Body of pancreas (tissue), 4 donors: ENCODE measurements around the gene SLC35A3. TPM values are rescaled to one million over a fixed set of nuclear protein-coding genes. Genes with fewer than 3 reads are reported as not detected.
"Not testable (repeated sequence)": the region's sequence is repeated elsewhere in the genome, so short reads cannot be mapped to it uniquely, and the experiment has no call there.

Experiments used
- ATAC-seq: fragments of 150-250 bp; one replicate; pipeline ENCODE4 v1.9.1; 2016
- DNase-seq, 4 donors: peaks; one replicate each; pipeline ENCODE4 v3.0.0-alpha.2; 2019
- H3K27ac ChIP-seq, 4 donors: fragments of 200-600 bp; sonication (generic); 1 replicate in 3 of 4; 2 replicates in 1 of 4; pipeline versions ENCODE4 v1.5.1 to v1.6.1; 2016 to 2019; ENCODE audit warnings: mild to moderate bottlenecking in 1 of 4, mixed read lengths in 1 of 4, moderate library complexity in 1 of 4
- H3K27me3 ChIP-seq, 2 donors: fragments of 200-600 bp; sonication (generic); one replicate each; pipeline ENCODE4 v1.6.0; 2016; ENCODE audit warnings: mild to moderate bottlenecking in 1 of 2
- H3K36me3 ChIP-seq, 2 donors: fragments of 200-600 bp; sonication (generic); replicated peaks in 1 of 2; 2 replicates each; pipeline ENCODE4 v1.5.1; 2016; ENCODE audit warnings: low read depth in 2 of 2; ENCODE audit not compliant: insufficient read depth in 1 of 2
- H3K4me1 ChIP-seq: fragments of 200-600 bp; sonication (generic); one replicate; pipeline ENCODE4 v1.6.0; 2016
- H3K4me3 ChIP-seq, 2 donors: fragments of 200-600 bp; sonication (generic); 1 replicate in 1 of 2; 2 replicates in 1 of 2; pipeline ENCODE4 v1.5.1; 2016 to 2019
- H3K9me3 ChIP-seq, 3 donors: fragments of 200-600 bp; sonication (generic); 1 replicate in 2 of 3; 2 replicates in 1 of 3; pipeline ENCODE4 v1.5.1; 2016
- CTCF ChIP-seq, 7 experiments: fragments of 450-650 bp in 4 of 7; fragments of 200-600 bp in 3 of 7; sonication (generic) in 3 of 7; IDR thresholded peaks; one replicate each; pipeline ENCODE4 v1.5.1; 2016 to 2019; ENCODE audit warnings: antibody characterized with exemption in 7 of 7
- POLR2A ChIP-seq, 3 donors: fragments of 450-650 bp; IDR thresholded peaks; one replicate each; pipeline ENCODE4 v1.6.1; 2016; ENCODE audit warnings: antibody characterized with exemption in 3 of 3, mild to moderate bottlenecking in 2 of 3
- WGBS, 2 donors: methylation state at CpG; one replicate each; pipeline ENCODE4 v1.1.5; 2017; 5-methylcytosine and 5-hydroxymethylcytosine counted together
- intact Hi-C: fragments of 100-400 bp; cut with DNase I; formaldehyde crosslinking; loops from one replicate; pipeline ENCODE4 v1.15.1; 2023
- total RNA-seq, 2 donors: library from RNA; depleted of rRNA; stranded (reverse); fragments of >200 nt; gene quantifications; one replicate each; pipeline ENCODE4 v1.1.0, GENCODE V29; 2016

Gene SLC35A3
- total RNA-seq, 2 donors from 2014 or later, result 11.5 to 26.5 TPM

GRCh38 chr1:99969260-99969728, 502 bp upstream of the SLC35A3 start:
- H3K4me3 ChIP-seq, result peak overlapping the region in 1 of 2 donors; percentile 96
- H3K9me3 ChIP-seq, result no peaks in the 10 kb centered on the region
- TF ChIP-seq POLR2A (IDR thresholded peaks at IDR 0.05) (no peak), CTCF (IDR thresholded peaks at IDR 0.05) (no peak)
- H3K4me1 ChIP-seq, result peaks cover 45% of the 10 kb centered on the region
- no peaks in the 10 kb centered on the region for H3K27me3 ChIP-seq
- H3K27ac ChIP-seq, result peak overlapping the region; percentile 45 to 90 (median 78)
- 4 to 5% methylated on average over 6 of the region's 6 CpGs for WGBS, 2 donors
- intact Hi-C loops, result no loop called here
- no peaks in the 10 kb centered on the region for H3K36me3 ChIP-seq
- peak in 3 of 4 donors; percentile 6 to 11 (median 8) for DNase-seq
- ATAC-seq, result no peak

GRCh38 chr1:99970713-99971255, 988 bp downstream of the SLC35A3 start:
- TF ChIP-seq CTCF (IDR thresholded peaks at IDR 0.05) (no peak), POLR2A (IDR thresholded peaks at IDR 0.05) (no peak)
- peak overlapping the region; percentile 85 to 96 for H3K4me3 ChIP-seq
- peak in 2 of 4 donors; percentile 24 for DNase-seq
- no peaks in the 10 kb centered on the region for H3K9me3 ChIP-seq
- WGBS, 2 donors, result 35 to 42% methylated on average over 7 of the region's 7 CpGs
- H3K27me3 ChIP-seq, result no peaks in the 10 kb centered on the region
- intact Hi-C loops, result no loop called here
- H3K36me3 ChIP-seq, result no peaks in the 10 kb centered on the region
- peaks cover 36% of the 10 kb centered on the region for H3K4me1 ChIP-seq
- H3K27ac ChIP-seq, result peak overlapping the region; percentile 45 to 90 (median 78)
- no peak for ATAC-seq

GRCh38 chr1:99972066-99972465, 2.3 kb downstream of the SLC35A3 start:
- intact Hi-C loops, H3K27ac ChIP-seq, H3K36me3 ChIP-seq, DNase-seq, H3K4me3 ChIP-seq, ATAC-seq, H3K27me3 ChIP-seq, H3K9me3 ChIP-seq: not testable (repeated sequence)
- WGBS, 2 donors, result 87 to 94% methylated on average over 7 of the region's 7 CpGs
- peaks cover 24% of the 10 kb centered on the region for H3K4me1 ChIP-seq

- 77 to 87% methylated on average over 3 of the region's 3 CpGs for WGBS, 2 donors
Measured at GRCh38 chr1:99975529-99975928, 5.7 kb downstream of the SLC35A3 start.

GRCh38 chr1:99977326-99977725, 7.5 kb downstream of the SLC35A3 start:
- H3K27me3 ChIP-seq, H3K4me3 ChIP-seq, H3K27ac ChIP-seq, H3K4me1 ChIP-seq, ATAC-seq, H3K36me3 ChIP-seq, intact Hi-C loops, DNase-seq, H3K9me3 ChIP-seq: not testable (repeated sequence)
- WGBS, 2 donors, result 87 to 91% methylated on average over 11 of the region's 12 CpGs

More at GRCh38 chr1:99975529-99975928, 5.7 kb downstream of the SLC35A3 start:
- TF ChIP-seq POLR2A (IDR thresholded peaks at IDR 0.05) (no peak), CTCF (IDR thresholded peaks at IDR 0.05) (no peak)
- peaks cover 9% of the 10 kb centered on the region for H3K4me1 ChIP-seq
- H3K27ac ChIP-seq, result no peak overlapping the region
- no peak overlapping the region for H3K4me3 ChIP-seq
- H3K9me3 ChIP-seq, result no peaks in the 10 kb centered on the region
- no peaks in the 10 kb centered on the region for H3K36me3 ChIP-seq
- intact Hi-C loops, result no loop called here
- no peak for ATAC-seq
- no peak for DNase-seq
- H3K27me3 ChIP-seq, result no peaks in the 10 kb centered on the region

GRCh38 chr1:99978218-99978617, 8.4 kb downstream of the SLC35A3 start:
- intact Hi-C loops, result no loop called here
- TF ChIP-seq CTCF (IDR thresholded peaks at IDR 0.05) (no peak), POLR2A (IDR thresholded peaks at IDR 0.05) (no peak)
- Histone ChIP-seq H3K27ac (no peak overlapping the region), H3K4me1 (no peaks in the 10 kb centered on the region), H3K36me3 (no peaks in the 10 kb centered on the region), H3K4me3 (no peak overlapping the region), H3K27me3 (no peaks in the 10 kb centered on the region), H3K9me3 (no peaks in the 10 kb centered on the region)
- no peak for DNase-seq
- ATAC-seq, result no peak
- WGBS, 2 donors, result 86 to 100% methylated on average over 2 of the region's 2 CpGs
